HG02981 (cell line): Measurements from ENCODE around the gene TMEM151B.
A peak's percentile ranks its signal among the peaks of the same experiment; 100 is the strongest.
"Not testable (repeated sequence)": the region's sequence is repeated elsewhere in the genome, so short reads cannot be mapped to it uniquely, and the experiment has no call there.

Source experiments
- ATAC-seq: cut with Tn5 transposase; IDR thresholded peaks from one replicate; pipeline ENCODE4 v1.9.1; 2021; ENCODE audit warnings: mild to moderate bottlenecking, moderate library complexity; ENCODE audit not compliant: unreplicated experiment

The TMEM151B gene

GRCh38 chr6:44301782-44302564 lies 31.7 kb downstream of the TMEM151B start:
- ATAC-seq: no peak

GRCh38 chr6:44302856-44303255 lies 32.6 kb downstream of the TMEM151B start:
- no peak for ATAC-seq

GRCh38 chr6:44303842-44304241 lies 33.6 kb downstream of the TMEM151B start:
- ATAC-seq: no peak

GRCh38 chr6:44304282-44305199 lies 34.3 kb downstream of the TMEM151B start:
- no peak for ATAC-seq

GRCh38 chr6:44305200-44305725 lies 35.0 kb downstream of the TMEM151B start:
- ATAC-seq: no peak

- ATAC-seq: no peak
Measured at GRCh38 chr6:44306710-44307109, 36.5 kb downstream of the TMEM151B start.

- no peak for ATAC-seq
Measured at GRCh38 chr6:44307217-44307616, 37.0 kb downstream of the TMEM151B start.

- no peak for ATAC-seq
Measured at GRCh38 chr6:44309092-44309491, 38.8 kb downstream of the TMEM151B start.

GRCh38 chr6:44309631-44310030 lies 39.4 kb downstream of the TMEM151B start:
- no peak for ATAC-seq

GRCh38 chr6:44310241-44310640 lies 40.0 kb downstream of the TMEM151B start:
- ATAC-seq: no peak

- ATAC-seq: no peak
Measured at GRCh38 chr6:44311304-44311703, 41.1 kb downstream of the TMEM151B start.

GRCh38 chr6:44311767-44312166 lies 41.5 kb downstream of the TMEM151B start:
- ATAC-seq: no peak

GRCh38 chr6:44312901-44313788 lies 42.9 kb downstream of the TMEM151B start, which contains the start of gene AARS2:
AARS2 (minus strand) TSS chr6:44313347; CDS start chr6:44313323, 24 bp downstream.
- ATAC-seq: peak; percentile 96

GRCh38 chr6:44314657-44315056 lies 44.4 kb downstream of the TMEM151B start:
- not testable (repeated sequence) for ATAC-seq

GRCh38 chr6:44315516-44315915 lies 45.3 kb downstream of the TMEM151B start:
- no peak for ATAC-seq

- no peak for ATAC-seq
Measured at GRCh38 chr6:44315951-44316350, 45.7 kb downstream of the TMEM151B start.

GRCh38 chr6:44316481-44316880 lies 46.2 kb downstream of the TMEM151B start:
- ATAC-seq: no peak

GRCh38 chr6:44317136-44317631 lies 46.9 kb downstream of the TMEM151B start:
- not testable (repeated sequence) for ATAC-seq

- ATAC-seq: no peak
Measured at GRCh38 chr6:44321210-44321609, 51.0 kb downstream of the TMEM151B start.

GRCh38 chr6:44327096-44327495 lies 56.8 kb downstream of the TMEM151B start:
- ATAC-seq: no peak
